ENCODE data around the gene PCDHGA9.
"Not testable (repeated sequence)": the region's sequence is repeated elsewhere in the genome, so short reads cannot be mapped to it uniquely, and the experiment has no call there.

The PCDHGA9 gene

DNA sequence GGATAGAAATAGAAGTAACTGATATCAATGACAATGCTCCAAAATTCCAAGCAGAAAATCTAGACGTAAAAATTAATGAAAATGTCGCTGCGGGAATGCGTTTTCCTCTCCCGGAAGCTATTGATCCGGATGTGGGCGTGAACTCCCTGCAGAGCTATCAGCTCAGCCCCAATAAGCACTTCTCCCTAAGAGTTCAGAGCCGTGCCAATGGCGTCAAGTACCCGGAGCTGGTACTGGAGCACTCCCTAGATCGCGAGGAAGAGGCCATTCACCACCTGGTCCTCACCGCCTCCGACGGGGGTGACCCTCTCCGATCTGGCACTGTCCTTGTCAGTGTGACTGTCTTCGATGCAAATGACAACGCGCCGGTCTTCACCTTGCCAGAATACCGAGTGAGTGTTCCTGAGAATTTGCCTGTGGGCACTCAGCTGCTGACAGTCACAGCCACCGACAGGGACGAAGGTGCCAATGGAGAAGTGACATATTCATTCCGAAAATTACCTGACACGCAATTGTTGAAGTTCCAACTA lies 11.0 kb downstream of the PCDHGA9 start:
- no peak for DNase-seq (ENCODE audit: low read depth, low spot score)

DNA sequence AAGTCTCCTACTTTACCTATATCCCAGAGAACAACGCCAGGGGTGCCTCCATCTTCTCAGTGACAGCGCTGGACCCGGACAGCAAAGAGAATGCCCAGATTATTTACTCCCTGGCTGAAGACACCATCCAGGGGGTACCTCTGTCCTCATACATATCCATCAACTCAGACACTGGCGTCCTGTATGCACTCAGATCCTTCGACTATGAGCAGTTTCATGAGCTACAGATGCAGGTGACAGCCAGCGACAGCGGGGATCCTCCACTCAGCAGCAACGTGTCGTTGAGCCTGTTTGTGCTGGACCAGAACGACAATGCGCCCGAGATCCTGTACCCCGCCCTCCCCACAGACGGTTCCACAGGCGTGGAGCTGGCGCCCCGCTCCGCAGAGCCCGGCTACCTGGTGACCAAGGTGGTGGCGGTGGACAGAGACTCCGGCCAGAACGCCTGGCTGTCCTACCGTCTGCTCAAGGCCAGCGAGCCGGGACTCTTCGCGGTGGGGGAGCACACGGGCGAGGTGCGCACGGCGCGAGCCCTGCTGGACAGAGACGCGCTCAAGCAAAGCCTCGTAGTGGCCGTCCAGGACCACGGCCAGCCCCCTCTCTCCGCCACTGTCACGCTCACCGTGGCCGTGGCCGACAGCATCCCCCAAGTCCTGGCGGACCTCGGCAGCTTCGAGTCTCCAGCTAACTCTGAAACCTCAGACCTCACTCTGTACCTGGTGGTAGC lies 12.1 kb downstream of the PCDHGA9 start:
- DNase-seq (ENCODE audit: low read depth, low spot score), result not testable (repeated sequence)

DNA sequence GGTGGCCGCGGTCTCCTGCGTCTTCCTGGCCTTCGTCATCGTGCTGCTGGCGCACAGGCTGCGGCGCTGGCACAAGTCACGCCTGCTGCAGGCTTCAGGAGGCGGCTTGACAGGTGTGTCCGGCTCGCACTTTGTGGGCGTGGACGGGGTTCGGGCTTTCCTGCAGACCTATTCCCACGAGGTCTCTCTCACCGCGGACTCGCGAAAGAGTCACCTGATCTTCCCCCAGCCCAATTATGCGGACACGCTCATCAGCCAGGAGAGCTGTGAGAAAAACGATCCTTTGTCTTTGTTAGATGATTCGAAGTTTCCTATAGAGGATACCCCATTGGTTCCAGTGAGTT lies 12.7 kb downstream of the PCDHGA9 start:
- DNase-seq (ENCODE audit: low read depth, low spot score), result not testable (repeated sequence)

DNA sequence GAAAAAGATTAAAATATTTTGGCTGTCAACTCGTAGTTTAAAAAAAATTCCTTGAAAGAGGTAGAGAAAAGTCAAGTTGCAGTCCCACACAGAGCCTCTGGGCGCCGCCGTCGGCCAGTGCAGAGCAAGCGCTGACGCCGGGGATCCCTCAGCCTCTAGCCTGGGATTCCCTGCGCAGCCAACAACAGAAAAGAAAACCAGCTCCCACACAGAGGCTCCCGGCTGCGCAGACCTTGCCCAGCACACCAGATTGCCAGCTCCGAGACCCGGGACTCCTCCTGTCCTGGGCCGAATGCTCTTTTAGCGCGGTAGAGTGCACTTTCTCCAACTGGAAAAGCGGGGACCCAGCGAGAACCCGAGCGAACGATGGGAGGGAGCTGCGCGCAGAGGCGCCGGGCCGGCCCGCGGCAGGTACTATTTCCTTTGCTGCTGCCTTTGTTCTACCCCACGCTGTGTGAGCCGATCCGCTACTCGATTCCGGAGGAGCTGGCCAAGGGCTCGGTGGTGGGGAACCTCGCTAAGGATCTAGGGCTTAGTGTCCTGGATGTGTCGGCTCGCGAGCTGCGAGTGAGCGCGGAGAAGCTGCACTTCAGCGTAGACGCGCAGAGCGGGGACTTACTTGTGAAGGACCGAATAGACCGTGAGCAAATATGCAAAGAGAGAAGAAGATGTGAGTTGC lies 15.1 kb downstream of the PCDHGA9 start, which contains the start of gene PCDHGB7:
Gene PCDHGB7 (plus strand): TSS at position 184 of the 679 bp plus-strand sequence. CDS start 183 bp downstream, at position 367.
- not testable (repeated sequence) for DNase-seq (ENCODE audit: low read depth, low spot score)

DNA sequence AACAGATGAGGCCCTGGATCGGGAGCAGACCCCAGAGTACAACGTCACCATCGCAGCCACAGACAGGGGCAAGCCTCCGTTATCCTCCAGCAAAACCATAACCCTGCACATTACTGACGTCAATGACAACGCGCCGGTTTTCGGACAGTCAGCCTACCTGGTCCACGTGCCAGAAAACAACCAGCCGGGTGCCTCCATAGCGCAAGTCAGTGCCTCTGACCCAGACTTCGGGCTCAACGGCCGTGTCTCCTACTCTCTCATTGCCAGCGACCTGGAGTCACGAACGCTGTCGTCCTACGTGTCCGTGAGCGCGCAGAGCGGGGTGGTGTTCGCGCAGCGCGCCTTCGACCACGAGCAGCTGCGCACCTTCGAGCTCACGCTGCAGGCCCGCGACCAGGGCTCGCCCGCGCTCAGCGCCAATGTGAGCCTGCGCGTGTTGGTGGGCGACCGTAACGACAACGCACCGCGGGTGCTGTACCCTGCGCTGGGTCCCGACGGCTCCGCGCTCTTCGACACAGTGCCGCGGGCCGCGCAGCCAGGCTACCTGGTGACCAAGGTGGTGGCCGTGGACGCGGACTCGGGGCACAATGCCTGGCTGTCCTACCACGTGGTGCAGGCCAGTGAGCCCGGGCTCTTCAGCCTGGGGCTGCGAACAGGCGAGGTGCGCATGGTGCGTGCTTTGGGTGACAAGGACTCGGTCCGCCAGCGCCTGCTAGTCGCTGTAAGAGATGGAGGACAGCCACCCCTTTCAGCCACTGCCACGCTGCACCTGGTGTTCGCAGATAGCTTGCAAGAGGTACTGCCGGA lies 16.7 kb downstream of the PCDHGA9 start:
- DNase-seq (ENCODE audit: low read depth, low spot score), result no peak

DNA sequence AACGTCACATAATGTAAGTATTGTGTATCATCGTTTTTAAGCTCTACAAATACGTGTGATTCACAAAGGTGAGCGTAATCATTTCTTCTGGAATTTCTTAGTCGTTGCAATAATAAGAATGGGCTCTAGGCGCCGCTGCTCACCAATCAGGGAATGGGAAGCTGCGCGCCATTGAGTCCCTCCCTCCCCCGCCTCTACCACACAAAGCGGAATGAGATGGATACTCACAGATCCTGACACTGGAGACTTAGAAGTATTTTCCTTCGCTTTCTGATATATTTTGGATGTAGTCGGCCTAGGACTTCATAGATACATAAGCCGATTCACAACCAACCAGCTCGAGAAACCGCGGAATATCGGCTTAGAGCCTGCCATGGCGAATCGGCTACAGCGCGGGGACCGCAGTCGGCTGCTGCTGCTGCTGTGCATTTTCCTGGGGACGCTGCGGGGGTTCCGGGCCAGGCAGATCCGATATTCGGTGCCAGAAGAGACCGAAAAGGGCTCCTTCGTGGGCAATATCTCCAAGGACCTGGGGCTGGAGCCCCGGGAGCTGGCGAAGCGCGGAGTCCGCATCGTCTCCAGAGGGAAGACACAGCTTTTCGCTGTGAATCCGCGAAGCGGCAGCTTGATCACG lies 18.4 kb downstream of the PCDHGA9 start, which contains the start of gene PCDHGA11:
Gene PCDHGA11 (plus strand): TSS at position 197 of the 634 bp plus-strand sequence. CDS start 177 bp downstream, at position 374.
- DNase-seq (ENCODE audit: low read depth, low spot score), result no peak

DNA sequence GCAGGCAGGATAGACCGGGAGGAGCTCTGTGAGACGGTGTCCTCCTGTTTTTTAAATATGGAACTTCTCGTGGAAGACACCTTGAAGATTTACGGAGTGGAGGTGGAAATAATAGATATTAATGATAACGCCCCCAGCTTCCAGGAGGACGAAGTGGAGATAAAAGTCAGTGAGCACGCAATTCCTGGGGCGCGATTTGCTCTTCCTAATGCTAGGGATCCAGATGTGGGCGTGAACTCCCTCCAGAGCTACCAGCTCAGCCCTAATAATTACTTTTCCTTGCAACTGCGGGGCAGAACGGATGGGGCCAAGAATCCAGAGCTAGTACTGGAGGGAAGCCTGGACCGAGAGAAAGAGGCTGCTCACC lies 18.9 kb downstream of the PCDHGA9 start:
- no peak for DNase-seq (ENCODE audit: low read depth, low spot score)

DNA sequence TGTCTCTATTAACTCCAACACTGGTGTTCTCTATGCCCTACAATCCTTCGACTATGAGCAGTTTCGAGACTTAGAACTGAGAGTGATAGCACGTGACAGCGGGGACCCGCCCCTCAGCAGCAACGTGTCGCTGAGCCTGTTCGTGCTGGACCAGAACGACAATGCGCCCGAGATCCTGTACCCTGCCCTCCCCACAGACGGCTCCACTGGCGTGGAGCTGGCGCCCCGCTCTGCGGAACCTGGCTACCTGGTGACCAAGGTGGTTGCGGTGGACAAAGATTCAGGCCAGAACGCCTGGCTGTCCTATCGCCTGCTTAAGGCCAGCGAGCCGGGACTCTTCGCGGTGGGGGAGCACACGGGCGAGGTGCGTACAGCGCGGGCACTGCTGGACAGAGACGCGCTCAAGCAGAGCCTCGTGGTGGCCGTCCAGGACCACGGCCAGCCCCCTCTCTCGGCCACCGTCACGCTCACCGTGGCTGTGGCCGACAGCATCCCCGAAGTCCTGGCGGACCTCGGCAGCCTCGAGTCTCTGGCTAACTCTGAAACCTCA lies 20.2 kb downstream of the PCDHGA9 start:
- no peak for DNase-seq (ENCODE audit: low read depth, low spot score)

DNA sequence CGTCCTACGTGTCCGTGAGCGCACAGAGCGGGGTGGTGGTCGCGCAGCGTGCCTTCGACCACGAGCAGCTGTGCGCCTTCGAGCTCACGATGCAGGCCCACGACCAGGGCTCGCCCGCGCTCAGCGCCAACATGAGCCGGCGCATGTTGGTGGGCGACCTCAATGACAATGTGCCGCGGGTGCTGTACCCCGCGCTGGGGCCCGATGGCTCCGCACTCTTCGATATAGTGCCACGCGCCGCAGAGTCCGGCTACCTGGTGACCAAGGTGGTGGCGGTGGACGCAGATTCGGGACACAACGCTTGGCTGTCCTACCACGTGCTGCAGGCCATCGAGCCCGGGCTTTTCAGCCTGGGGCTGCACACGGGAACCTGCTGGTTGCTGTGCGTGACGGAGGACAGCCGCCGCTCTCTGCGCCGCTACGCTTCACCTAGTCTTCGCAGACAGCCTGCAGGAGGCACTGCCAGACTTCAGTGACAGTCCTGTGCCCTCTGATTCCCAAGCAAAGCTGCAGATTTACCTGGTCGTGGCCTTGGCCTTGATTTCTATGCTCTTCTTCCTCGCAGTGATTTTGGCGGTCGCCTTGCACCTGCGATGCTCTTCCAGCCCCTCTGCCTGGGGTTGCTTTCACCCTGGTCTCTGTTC lies 25.3 kb downstream of the PCDHGA9 start:
- DNase-seq (ENCODE audit: low read depth, low spot score), result no peak

DNA sequence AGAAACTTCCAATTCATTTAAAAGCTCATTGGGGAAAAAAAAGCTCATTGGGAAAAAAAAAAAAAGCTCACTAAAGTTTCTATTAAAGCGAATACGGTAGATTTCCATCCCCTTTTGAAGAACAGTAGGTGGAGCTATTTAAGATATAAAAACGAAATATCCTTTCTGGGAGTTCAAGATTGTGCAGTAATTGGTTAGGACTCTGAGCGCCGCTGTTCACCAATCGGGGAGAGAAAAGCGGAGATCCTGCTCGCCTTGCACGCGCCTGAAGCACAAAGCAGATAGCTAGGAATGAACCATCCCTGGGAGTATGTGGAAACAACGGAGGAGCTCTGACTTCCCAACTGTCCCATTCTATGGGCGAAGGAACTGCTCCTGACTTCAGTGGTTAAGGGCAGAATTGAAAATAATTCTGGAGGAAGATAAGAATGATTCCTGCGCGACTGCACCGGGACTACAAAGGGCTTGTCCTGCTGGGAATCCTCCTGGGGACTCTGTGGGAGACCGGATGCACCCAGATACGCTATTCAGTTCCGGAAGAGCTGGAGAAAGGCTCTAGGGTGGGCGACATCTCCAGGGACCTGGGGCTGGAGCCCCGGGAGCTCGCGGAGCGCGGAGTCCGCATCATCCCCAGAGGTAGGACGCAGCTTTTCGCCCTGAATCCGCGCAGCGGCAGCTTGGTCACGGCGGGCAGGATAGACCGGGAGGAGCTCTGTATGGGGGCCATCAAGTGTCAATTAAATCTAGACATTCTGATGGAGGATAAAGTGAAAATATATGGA lies 27.9 kb downstream of the PCDHGA9 start, which contains the start of gene PCDHGA12:
Gene PCDHGA12 (plus strand): TSS at position 176 of the 782 bp plus-strand sequence. CDS start 253 bp downstream, at position 429.
- no peak for DNase-seq (ENCODE audit: low read depth, low spot score)

DNA sequence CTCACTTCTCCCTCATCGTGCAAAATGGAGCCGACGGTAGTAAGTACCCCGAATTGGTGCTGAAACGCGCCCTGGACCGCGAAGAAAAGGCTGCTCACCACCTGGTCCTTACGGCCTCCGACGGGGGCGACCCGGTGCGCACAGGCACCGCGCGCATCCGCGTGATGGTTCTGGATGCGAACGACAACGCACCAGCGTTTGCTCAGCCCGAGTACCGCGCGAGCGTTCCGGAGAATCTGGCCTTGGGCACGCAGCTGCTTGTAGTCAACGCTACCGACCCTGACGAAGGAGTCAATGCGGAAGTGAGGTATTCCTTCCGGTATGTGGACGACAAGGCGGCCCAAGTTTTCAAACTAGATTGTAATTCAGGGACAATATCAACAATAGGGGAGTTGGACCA lies 28.7 kb downstream of the PCDHGA9 start:
- no peak for DNase-seq (ENCODE audit: low read depth, low spot score)

DNA sequence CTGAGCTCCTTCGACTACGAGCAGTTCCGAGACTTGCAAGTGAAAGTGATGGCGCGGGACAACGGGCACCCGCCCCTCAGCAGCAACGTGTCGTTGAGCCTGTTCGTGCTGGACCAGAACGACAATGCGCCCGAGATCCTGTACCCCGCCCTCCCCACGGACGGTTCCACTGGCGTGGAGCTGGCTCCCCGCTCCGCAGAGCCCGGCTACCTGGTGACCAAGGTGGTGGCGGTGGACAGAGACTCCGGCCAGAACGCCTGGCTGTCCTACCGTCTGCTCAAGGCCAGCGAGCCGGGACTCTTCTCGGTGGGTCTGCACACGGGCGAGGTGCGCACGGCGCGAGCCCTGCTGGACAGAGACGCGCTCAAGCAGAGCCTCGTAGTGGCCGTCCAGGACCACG lies 29.7 kb downstream of the PCDHGA9 start:
- DNase-seq (ENCODE audit: low read depth, low spot score), result not testable (repeated sequence)

DNA sequence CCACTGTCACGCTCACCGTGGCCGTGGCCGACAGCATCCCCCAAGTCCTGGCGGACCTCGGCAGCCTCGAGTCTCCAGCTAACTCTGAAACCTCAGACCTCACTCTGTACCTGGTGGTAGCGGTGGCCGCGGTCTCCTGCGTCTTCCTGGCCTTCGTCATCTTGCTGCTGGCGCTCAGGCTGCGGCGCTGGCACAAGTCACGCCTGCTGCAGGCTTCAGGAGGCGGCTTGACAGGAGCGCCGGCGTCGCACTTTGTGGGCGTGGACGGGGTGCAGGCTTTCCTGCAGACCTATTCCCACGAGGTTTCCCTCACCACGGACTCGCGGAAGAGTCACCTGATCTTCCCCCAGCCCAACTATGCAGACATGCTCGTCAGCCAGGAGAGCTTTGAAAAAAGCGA lies 30.1 kb downstream of the PCDHGA9 start:
- DNase-seq (ENCODE audit: low read depth, low spot score), result not testable (repeated sequence)

DNA sequence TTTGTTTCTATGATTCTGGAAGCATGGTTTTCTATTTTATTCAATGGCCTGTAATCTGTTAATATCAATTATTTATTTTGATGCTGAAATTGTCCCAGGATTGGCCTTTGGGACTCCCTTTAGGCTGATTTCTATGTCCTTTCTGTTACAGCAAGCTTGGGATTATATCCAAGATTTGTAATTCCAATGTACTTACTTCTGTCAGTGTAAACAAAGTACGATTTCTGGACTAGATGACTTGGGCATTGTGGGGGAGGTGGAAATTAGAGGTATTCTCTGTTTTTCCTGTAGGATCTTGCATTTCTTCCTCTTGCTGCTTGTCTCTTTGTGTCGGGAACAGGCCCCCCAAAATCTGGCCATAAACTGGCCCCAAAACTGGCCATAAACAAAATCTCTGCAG lies 31.4 kb downstream of the PCDHGA9 start:
- no peak for DNase-seq (ENCODE audit: low read depth, low spot score)

DNA sequence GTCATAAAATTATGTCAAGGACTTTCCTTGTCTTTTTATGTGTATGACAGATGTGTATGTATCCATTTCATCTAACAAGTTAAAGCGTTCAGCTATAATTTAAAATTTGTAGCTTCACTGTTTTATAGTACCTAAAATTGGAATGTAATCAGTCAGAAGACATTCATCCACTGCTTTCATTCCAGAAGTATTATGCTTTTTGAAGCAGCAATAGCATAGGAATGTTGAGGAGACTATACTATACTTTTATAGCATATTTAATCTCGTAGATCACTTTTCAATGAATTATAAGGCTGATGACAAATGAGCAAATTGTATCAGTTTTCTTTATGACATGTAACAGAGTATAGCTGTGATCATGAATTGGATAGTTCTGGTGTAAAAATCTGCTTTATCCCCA lies 34.6 kb downstream of the PCDHGA9 start:
- DNase-seq (ENCODE audit: low read depth, low spot score), result no peak

DNA sequence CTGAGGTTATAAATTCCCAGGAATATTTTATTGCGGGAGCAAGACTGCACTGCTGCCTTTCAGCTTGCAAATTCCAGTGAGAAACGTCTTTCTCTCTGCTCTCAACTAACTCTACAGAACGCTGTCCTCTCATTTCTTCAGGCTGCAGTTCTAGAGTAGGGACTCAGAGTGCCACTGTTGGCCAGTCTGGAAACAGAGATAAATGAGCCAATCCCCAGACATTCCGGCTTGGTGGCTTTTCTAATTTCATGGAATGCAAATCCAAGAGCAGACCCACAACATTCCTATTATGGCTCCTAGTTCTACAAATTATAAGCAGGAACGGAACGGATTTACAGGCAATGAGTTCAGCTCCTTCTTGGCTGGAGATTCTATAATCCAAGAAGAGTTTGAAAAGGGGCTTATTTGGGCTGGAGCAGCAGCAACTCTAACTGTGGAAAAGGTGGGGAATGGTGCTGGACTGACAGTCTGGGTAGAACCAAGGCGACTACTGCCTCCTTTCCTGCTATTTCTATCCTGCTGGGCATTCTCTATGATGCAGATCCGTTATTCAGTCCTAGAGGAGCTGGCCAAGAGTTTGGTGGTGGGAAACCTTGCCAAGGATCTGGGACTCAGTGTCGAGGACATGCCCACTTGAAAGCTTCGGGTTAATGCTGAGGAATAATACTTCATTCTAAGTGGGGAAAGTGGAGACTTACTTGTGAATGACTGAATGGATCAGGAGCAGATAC lies 37.0 kb downstream of the PCDHGA9 start:
- no peak for DNase-seq (ENCODE audit: low read depth, low spot score)

DNA sequence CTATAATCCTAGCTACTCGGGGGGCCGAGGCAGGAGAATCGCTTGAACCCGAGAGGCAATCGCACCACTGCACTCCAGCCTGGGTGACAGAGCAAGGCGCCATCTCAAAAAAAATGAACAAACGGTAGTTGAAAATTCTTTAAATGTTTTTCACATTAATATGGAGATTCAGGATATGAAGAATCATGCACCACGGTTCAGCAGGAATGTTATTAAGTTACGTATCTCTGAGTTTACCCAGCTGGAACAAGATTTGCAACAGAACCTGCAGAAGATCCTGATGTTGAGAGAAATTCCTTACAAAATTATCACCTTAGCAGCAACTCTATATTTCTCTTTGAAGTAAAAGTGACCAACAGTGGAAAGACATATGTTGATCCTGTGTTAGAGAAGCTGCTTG lies 37.8 kb downstream of the PCDHGA9 start:
- DNase-seq (ENCODE audit: low read depth, low spot score), result no peak

DNA sequence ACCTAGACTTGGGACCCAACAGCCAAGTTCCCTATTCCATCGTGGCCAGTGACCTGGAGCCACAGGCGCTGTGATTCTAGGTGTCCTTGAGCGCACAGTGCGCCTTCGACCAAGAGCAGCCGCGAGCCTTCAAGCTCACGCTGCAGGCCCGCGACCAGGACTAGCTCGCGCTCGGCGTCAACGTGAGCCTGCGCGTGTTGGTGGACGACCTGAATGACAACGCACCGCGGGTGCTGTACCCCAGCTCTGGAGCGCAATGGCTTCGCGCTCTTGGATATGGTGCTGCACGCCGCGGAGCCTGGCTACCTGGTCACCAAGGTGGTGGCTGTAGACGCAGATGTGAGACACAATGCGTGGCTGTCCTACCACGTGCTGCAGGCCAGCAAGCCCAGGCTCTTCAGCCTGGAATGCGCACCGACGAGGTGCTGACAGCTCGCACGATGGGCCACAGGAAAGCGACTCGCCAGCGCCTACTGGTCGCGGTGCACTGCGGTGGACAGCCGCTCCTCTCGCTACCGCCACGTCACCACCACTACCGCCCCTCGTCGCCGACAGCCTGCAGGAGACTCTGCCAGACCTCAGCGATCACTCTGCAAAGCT lies 39.1 kb downstream of the PCDHGA9 start:
- no peak for DNase-seq (ENCODE audit: low read depth, low spot score)

Data from smooth muscle cell of the brain vasculature (primary cell).